ENCODE results near the gene ARHGEF18.

DNA sequence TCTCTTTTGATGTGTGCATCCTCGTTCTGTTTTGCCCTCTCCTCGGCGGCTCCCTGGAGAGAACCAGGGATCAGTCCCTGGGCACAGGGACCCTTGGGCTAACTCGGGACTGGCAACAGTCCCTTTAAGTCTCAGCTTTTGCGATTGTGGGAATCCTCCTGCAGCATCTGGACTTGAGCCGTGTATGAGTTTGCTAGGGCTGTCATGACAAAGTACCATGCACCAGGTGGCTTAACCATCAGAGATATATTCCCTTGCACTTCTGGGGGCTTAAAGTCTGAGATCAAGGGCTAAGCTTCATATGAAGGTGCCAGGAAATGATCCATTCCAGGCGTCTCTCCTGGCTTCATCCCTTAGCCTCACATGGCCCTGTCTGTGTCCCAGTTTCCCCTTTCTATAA, 34.5 kb downstream of the ARHGEF18 start:
- TF ChIP-seq CTCF (IDR thresholded peaks at IDR 0.05; ENCODE audit: low read depth, low read length, poor library complexity, severe bottlenecking): no peak
- no peak for TF ChIP-seq EZH2phosphoT487 (IDR thresholded peaks at IDR 0.05; ENCODE audit: borderline replicate concordance, low read length)
